Astrocyte of the cerebellum (primary cell): Measurements from ENCODE around the gene MLF2.

Experiments used
- DNase-seq: peaks from one replicate; pipeline ENCODE4 v3.0.0-alpha.2; 2011; ENCODE audit warnings: low read depth
- H3K4me3 ChIP-seq: 2 replicates; pipeline ENCODE4 v1.5.1; 2011; ENCODE audit warnings: mild to moderate bottlenecking, low read depth, low read length, moderate library complexity
- in situ Hi-C: cut with HindIII; loops from 2 replicates; pipeline ENCODE4 v1.10.0; 2017; ENCODE audit warnings: low sequenced_read_pairs
- TF ChIP-seq, protein P1 (sequence below): IDR thresholded peaks from 2 replicates; pipeline ENCODE4 v1.5.1; 2012; ENCODE audit warnings: low read length, low read depth, moderate library complexity, mild to moderate bottlenecking; ENCODE audit errors: missing control alignments

Gene MLF2

DNA sequence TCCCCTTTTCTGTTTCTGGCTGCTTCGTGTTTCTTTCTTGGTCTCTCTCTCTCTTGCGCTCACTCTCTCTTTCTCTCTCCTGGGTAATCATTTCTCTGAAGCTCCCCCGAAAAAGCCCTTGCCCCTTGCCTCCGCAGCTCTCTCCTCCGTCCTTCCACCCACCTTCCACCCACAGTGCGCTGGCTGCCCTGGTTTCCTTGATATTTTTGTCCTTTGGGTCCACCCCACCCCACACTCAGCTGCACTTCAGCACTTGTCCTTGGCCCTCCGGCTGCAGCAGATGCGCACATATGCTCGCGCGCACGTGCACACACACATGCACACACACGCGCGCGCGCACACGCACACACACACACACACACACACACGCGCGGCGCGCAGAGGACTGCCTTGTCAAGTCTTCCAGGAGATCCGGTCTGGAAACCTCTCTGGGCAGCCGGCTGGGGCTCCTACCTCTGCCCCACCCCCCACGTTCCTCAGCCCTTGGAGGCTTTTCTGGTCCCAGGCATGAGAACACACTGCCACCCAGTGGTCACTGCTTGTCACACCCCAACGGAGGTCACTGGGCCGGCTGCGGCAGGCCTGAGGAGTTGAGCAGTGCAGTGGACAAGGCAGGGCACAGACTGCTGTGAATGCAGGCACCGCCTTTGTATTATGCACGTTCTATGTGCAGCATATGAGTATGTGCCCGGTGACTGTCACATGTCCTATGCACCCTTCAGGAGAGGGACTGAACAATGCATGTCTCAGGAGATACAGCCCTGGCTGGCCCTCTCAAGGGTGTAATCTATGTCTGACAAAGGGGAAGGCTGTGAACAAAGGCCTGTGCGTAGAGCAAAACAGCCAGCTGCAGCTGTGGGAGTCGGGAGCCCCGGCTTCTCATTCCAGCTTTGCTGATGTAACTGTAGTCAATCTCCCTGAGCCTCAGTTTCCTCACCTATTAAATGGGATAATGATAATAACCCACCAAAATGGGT, 25.9 kb upstream of the MLF2 start:
- in situ Hi-C loops = no loop called here
- peak; percentile 85 for DNase-seq
- H3K4me3 ChIP-seq = peak overlapping the region; percentile 30
- TF ChIP-seq, protein P1, sequence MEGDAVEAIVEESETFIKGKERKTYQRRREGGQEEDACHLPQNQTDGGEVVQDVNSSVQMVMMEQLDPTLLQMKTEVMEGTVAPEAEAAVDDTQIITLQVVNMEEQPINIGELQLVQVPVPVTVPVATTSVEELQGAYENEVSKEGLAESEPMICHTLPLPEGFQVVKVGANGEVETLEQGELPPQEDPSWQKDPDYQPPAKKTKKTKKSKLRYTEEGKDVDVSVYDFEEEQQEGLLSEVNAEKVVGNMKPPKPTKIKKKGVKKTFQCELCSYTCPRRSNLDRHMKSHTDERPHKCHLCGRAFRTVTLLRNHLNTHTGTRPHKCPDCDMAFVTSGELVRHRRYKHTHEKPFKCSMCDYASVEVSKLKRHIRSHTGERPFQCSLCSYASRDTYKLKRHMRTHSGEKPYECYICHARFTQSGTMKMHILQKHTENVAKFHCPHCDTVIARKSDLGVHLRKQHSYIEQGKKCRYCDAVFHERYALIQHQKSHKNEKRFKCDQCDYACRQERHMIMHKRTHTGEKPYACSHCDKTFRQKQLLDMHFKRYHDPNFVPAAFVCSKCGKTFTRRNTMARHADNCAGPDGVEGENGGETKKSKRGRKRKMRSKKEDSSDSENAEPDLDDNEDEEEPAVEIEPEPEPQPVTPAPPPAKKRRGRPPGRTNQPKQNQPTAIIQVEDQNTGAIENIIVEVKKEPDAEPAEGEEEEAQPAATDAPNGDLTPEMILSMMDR = peak; percentile 92

DNA sequence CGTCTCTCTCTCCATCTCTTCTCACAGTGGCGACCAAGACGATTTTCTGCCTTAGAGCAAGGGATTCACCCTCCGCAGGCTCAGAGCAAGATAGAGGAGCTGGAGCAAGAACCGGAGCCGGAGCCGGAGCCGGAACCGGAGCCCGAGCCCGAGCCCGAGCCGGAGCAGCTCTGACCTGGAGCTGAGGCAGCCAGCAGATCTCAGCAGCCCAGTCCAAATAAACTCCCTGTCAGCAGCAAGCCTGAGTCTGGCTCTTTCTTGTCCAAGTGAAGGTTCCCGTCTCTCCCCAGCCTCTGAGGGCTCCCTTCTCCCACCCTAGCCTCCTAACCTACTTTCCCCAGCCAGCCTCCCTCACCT, 25.3 kb upstream of the MLF2 start:
- DNase-seq = no peak
- in situ Hi-C loops = no loop called here
- no peak overlapping the region for H3K4me3 ChIP-seq
- TF ChIP-seq, protein P1 = no peak

DNA sequence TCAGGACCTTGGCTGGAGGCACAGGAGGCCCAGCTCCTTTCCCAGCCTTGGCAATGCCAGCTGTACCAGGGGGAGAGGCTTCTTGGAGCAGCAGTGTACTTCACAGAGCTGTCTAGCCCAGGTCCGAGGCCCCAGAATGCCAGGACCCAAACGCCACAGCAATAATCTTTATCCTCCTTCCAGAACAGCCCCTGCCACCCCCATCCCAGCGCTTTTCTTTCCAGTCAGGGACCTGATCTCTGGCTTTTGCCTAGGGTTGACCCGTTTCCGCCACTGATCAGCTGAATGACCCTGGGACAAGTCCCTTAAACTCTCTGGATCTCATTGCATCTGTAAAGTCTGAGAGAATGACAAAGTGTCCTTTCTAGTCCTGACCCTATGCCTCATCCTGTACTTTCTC, 24.4 kb upstream of the MLF2 start:
- TF ChIP-seq, protein P1 = no peak
- in situ Hi-C loops = no loop called here

DNA sequence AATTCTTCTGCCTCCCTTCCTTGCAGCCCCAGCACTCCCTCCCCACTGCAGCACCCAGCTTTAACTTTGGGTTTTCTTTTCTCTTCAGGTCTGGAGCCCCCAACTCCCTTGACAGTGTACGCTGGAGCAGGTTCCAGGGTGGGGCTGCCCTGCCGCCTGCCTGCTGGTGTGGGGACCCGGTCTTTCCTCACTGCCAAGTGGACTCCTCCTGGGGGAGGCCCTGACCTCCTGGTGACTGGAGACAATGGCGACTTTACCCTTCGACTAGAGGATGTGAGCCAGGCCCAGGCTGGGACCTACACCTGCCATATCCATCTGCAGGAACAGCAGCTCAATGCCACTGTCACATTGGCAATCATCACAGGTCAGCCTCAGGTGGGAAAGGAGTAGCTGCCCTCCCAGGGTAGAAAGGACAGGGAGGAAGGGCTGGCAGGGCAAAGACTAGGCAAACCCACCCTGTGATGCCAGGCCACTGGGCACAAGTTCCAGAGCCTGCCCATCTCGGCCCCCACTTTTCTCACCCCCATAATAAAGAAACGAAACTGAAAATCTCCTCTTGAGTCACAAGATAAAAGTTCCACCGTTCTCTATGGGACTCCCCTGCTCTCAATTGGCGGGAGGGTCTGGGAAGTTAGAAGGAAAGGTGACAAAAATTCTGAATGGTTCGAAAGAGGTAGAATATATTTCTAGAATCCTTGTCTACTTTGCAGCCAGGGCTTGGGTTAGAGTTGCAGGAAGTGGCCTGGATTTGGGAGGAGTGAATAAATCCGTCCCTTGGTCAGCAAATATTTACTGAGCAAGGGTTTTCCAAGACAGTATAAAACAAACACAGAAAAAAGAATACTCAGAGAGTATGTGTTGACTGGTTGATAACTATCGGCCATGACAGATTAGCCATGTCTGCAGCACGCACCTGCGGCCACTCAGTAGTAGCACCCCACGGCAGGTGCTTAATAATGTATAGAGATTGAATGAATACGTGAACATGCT, 22.5 kb upstream of the MLF2 start:
- TF ChIP-seq, protein P1 = no peak
- H3K4me3 ChIP-seq = no peak overlapping the region
- in situ Hi-C loops = no loop called here
- DNase-seq = no peak

More for the DNA sequence above, 24.4 kb upstream of the MLF2 start:
- no peak overlapping the region for H3K4me3 ChIP-seq
- no peak for DNase-seq

DNA sequence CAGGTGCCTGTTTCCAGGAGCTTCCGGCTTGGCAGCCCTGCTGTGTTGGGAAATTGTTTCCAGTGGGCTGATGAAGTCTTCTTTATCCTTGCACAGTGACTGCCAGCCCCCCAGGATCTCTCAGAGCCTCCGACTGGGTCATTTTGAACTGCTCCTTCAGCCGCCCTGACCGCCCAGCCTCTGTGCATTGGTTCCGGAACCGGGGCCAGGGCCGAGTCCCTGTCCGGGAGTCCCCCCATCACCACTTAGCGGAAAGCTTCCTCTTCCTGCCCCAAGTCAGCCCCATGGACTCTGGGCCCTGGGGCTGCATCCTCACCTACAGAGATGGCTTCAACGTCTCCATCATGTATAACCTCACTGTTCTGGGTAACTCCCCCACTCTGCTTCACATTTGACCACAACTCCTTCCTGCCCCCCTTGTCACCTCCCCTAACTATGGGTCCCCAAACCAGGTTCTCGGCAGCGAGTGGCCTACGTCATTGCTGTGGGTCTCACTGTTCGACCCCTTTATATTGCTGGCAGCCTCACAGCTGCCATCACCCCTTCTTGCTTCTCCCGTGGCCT, 21.6 kb upstream of the MLF2 start:
- no peak for DNase-seq
- no peak overlapping the region for H3K4me3 ChIP-seq
- TF ChIP-seq, protein P1 = no peak

DNA sequence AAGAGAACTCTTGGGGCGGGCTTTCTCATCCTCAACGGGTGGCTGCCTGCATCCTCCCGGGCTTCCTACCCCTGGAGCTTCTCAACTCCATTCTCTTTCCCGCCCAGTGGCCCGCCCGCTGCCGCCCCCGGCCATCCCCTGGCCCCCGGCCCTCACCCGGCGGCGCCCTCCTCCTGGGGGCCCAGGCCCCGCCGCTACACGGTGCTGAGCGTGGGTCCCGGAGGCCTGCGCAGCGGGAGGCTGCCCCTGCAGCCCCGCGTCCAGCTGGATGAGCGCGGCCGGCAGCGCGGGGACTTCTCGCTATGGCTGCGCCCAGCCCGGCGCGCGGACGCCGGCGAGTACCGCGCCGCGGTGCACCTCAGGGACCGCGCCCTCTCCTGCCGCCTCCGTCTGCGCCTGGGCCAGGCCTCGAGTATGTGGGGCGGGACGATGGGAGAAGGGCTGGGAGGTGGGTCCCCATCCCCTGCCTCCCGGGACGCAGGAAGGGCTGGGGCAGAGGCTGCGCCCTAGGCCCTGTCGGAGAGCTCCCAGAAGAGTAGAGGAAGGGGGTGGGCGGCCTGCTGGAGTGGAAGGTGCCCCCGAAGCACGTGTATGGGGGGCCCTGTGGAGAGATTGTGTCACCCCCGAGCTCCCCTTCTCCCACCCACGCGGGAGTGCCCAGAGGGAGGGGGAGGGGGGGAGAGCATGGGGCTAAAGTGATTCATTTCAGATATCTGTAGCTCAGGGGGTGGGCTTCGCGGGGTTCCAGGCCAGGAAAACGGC, 20.8 kb upstream of the MLF2 start:
- DNase-seq = no peak
- in situ Hi-C loops = no loop called here
- H3K4me3 ChIP-seq = no peak overlapping the region
- TF ChIP-seq, protein P1 = no peak

More for the DNA sequence above, 21.6 kb upstream of the MLF2 start:
- in situ Hi-C loops = no loop called here
